COR-L47 (cell line): ENCODE measurements around the gene PBXIP1.

Experiments
- DNase-seq: peaks from one replicate; lab custom pipeline; 2025; lab: John Stamatoyannopoulos, UW

The PBXIP1 gene

DNA sequence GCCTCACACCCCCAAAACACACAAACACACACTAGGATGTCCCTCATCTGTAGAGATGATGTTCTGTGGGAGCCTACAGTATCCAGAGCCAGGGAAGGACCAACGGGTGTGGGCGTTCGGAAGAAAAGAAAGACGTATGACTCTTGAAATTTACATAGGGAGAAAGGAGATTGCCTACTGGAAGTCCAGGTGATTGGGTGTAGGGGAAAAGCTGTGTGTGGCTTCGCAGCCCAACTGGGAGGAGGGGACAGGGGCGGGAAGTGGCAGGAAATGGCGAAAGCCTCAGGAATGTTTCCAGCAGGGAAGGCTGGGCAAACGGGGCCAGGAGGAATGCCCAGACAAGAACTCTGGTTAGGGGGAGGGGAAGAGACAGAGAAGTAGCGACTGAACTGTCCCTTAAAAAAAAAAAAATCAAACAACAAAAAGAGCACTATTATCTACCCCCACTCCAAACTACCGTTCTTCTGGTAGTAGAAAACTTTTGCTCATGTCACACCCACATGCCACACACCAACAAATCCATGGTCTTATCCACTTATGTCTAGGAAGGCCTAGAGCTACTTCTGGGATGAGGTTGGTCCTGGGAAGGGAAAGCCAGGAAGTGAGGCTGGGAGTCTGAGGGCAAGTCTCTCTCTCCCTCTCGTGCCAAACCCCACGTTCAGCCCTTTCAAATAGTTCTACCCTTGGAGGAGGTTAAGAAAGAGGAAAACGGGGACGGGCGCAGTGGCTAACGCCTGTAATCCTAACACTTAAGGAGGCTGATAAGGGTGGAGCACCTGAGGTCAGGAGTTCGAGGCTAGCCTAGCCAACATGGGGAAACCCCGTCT, 16.8 kb upstream of the PBXIP1 start:
- no peak for DNase-seq

DNA sequence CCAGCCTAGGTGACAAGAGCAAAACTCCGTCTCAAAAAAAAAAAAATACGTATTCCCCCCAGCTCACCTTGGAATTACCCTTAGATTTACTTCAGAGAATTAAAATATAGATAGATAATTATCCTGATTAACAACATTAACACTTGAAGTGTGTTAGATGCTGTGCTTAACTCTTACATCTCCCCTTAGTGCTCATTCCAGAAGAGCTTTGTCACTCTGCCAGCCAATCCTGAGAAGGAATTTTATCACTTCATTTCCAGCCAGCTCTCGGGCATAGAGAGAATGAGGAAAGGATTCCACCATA, 16.3 kb upstream of the PBXIP1 start:
- no peak for DNase-seq

DNA sequence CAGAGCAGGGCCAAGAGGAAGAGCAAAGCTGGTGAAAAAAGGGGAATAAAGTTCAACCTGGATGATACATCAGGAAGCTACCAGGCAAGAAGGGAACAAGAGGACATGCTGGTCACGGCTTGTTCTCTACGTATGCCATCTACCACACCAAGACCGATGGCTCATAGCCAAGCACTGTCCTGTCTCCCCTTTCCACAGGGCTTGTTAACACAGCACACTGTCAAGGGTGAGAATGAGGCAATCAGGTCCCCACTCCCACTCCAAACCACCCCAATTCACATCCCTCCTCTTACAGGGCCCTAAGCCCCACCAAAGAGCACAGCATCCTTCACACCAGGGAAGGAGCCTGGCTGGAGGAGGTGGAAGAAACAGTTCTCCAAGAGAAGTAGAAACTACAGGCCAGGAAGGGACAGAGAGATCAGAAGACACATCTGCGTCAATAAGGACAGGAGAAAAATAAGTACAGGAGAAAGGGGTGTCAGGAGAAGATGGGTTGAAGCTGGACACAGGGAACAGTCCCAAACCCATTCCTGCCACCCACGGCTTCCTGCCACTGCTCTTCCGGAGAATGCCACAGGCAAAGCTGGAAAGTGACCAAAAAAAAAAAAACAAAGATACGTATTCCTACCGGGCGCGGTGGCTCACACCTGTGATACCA, 15.6 kb upstream of the PBXIP1 start:
- no peak for DNase-seq

GRCh38 chr1:154970631-154971340, 14.9 kb upstream of the PBXIP1 start, which contains the start of gene SHC1:
TSS of gene SHC1 (minus strand) at chr1:154970747. CDS start at chr1:154970526, 221 bp downstream.
- DNase-seq = peak; percentile 70

GRCh38 chr1:154969860-154970452, 14.1 kb upstream of the PBXIP1 start:
- DNase-seq = no peak

DNA sequence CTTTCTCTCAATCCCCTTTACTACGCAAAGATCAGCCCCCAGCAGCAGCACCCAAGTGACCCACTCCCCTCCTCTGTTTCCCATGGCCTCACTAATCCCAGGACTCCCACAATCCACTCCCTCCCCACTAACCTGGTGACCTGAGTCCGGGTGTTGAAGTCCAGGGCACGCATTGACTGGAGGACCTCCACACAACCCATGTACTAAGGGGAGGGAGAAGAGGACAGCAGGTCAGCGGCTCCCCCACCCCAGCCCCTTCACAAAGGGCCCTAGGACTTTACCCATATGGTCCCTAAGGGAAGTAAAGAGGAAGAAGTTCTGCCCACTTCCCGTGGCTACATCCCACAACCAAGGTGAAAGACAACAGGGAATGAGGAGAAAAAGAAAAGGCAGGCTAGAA, 13.3 kb upstream of the PBXIP1 start:
- no peak for DNase-seq

DNA sequence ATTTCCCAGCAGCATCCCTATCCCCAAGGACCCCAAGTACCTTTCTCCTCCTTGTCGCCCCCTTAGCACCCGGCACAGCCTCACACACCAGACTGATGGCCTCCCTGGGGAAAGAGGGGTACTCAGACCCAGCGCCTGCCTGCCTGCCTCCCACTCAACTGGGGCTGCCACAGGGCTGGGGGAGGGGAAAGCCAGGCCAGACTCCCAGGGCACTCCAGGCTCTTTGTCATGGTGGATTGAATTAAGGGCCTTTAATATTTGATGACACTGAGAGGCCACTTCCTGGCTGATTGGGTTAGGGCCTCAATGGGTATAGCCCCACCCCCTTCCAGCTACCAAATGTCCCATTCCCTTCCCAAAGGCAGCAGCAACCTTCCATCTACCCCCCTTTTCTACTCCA, 12.8 kb upstream of the PBXIP1 start:
- DNase-seq = no peak

DNA sequence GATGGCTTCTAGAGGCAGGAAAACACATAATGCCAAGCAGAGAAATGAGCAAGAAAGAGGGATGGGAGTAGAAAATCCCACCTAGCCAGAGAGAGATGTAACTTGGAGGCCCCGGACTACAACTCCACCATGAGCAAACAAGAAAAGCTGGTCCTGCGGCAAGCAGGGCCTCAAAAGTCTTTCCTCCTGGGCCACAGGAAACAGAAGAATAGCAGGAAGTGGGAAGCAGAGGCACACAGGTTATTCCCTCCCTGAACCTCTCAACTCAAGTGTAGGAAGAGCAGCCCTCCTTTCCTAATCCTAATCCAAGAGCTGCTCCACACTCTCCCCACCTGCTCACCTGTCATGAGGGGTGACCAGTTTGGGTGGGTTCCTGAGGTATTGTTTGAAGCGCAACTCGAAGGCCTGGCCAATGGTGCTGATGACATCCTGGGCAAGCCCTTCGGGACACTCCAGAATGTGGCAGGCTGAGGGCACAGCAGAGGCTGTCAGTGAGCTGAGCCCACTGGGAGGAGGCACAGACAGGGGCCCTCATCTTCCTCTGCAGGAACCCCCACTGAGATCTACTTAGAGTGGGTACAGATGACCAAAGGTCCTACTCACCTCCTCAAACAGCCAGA, 11.5 kb upstream of the PBXIP1 start:
- DNase-seq = no peak

GRCh38 chr1:154966111-154966510, 10.2 kb upstream of the PBXIP1 start:
- DNase-seq = no peak

DNA sequence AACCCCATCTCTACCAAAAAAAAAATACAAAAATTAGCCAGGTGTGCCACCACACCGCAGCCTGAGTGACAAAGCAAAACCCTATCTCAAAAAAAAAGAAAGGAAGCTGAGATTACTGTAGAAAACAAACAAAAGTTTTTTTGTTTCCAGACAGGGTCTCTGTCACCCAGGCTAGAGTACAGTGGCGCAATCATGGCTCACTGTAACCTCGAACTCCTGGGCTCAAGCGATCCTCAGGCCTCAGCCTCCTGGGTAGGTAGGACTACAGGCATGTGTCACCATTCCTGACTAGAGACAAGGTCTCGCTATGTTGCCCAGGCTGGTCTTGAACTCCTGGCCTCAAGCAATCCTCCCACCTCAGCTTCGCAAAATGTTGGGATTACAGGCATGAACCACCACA, 8.5 kb upstream of the PBXIP1 start:
- DNase-seq = no peak

DNA sequence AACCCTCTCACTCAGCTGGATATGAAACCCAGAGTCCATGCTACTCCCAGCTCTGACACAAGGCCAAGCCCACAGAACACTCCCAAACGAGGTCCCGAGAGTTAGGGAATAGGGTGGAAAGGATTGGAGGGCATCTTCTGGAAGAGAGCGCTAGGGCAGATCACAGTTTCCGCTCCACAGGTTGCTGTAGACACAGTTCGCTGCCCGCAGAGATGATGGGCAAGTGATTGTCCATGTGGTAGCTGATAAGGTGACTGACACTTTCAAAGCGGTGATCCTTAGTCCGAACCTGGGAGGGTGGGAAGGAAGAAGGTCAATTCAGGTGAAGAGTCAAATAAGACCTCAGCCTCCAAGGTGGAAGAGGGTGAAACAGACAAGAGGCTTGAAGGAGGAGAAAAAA, 7.7 kb upstream of the PBXIP1 start:
- no peak for DNase-seq

GRCh38 chr1:154962795-154963330, 7.0 kb upstream of the PBXIP1 start:
- DNase-seq = no peak

DNA sequence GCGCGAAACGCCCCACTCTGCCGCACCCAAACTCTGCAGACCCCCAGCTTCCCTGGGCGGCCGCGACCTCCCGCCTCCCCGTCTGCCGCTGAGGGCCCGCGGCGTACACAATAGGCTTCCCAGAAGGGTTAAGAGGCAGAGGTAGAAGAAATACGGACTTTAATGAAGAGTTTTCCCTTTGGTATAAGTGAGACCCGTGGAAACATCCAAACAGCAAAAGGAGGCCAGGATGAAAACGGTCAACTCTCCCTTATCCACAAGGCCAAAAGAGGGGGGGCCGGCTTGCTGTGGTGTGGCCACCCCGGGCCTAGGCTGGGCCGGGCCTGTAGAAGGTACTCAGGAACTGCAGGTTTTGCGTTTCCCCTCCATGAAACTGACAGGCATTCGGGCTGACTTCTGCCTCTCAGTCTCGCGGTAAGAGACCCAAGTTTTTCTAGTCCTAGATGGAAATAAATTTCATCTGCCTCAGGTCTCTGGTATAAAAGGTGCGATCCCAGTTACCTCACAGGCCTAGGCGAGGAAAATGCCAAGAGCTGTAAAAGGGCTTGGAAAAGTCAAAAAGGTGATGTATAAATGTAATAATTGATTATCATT, 6.4 kb upstream of the PBXIP1 start:
- DNase-seq = no peak

DNA sequence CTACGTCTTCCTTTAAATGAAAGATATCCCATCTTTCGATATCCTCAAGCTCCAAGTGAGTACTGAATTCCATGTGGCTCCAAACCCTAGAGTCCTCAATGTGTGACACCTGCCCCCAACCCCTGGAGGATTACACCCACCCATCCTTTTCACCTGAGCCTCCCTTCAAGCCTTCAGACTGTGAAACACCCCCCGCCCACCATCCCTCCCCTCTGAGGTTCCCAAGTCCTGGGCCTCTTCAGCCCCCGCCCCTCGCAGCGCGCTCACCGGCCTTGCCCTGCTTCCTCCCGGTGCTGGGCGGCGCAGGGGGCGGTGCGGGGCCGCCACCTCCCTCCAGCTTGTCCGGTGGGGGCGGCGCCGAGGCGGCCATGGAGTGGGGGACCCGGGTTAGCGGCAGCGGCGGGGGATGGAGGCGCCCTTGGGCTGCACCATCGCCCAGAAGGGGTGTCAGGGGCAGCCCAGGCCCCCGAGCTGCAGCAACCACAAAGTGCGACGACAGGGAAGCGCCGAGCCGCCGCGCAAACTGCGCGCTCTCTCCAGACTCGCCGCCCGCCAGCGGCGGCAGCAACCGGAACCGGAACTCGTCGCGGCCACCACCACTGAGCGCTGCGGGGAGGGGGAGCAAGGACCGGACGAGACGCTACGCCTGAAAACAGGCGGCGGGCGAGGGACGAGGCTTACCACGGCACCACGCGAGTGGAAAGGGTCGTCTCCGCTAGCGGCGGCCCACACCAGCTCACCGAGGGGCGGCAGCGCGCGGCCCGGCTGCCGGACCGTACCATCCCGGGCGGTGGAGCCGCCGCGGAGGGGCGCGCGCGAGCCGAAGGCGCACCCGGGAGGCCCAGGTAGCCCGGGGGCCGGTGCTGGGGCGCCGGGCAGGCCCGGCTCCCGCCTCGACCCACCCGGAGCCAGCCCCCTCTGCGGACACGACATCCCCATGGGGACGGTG, 5.6 kb upstream of the PBXIP1 start, which contains the start of gene PYGO2:
Gene PYGO2 (minus strand): TSS at position 576 of the 949 bp plus-strand sequence. CDS start 206 bp downstream, at position 370.
- DNase-seq = peak; percentile 64

DNA sequence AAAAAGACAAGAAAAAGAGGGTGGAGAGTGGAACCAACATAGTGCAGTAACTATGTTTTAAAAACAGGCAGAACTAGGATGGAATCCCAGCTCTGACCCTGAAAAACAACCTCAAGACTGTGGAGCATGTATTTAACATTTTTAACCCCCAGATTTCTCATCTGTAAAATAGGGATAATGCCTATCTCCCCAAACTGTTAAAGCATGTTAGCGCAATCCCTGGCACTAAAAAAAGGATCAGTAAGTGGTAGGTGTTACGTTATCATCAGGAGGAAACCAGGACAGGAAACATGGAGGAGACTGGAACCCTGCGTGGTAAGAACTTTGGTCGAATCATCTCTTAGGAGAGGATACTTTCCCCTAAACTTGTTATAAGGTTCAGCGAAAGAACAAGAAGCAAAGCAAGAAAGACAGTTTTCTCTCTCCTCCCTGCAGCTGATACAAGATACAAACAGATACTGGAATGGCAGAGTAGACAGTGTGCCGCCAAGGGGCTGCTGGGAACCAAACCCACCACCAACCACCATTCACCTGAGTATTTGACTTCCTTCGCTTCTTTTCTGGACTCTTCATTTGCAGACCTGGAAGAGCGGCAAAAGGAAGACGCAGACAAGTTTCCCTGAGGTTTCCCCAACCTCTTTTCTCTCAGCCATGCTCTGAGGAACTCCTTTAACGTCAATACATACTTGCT, 4.7 kb upstream of the PBXIP1 start:
- DNase-seq = no peak

GRCh38 chr1:154959426-154959780, 3.5 kb upstream of the PBXIP1 start:
- no peak for DNase-seq

GRCh38 chr1:154958681-154959425, 3.0 kb upstream of the PBXIP1 start:
- DNase-seq = no peak

GRCh38 chr1:154958036-154958435, 2.1 kb upstream of the PBXIP1 start:
- DNase-seq = no peak

DNA sequence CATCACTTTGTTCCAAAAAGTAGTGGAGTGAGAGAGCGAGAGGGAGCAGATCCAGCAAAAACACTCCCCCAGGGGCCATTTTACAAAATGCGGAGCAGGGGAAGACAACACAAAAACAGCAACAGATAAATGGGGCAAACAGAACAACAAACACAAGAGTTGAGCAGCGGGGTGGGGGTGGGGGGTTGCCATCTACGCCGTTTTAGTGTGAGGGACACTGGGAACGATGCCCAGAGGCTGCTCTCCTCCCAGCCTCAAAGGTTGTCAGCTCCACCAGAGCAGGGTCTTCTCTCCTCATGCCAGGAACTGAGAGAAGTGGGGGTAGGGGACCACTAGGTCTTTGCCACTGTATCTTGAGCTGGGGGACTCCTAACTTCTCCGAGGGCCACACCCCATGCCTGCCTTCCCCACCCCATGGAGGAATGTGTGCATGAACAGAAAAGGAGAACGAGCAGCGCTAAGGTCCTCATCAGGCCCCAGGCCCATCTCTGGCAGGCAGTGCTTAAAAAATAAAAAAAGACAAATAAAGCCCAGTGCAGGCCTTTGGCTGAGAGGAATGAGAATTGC, 1.3 kb upstream of the PBXIP1 start:
- DNase-seq = no peak
